Endodermal cell (in vitro differentiated cells): Measurements from ENCODE around the gene RAD9A. TPM values are rescaled to one million over a fixed set of nuclear protein-coding genes. Genes with fewer than 3 reads are reported as not detected.

ENCODE experiments used
- DNase-seq: peaks from one replicate; pipeline ENCODE4 v3.0.0-alpha.2; 2017
- H3K27ac ChIP-seq: 2 replicates; pipeline ENCODE4 v1.5.1; 2013; ENCODE audit warnings: mild to moderate bottlenecking, low read depth, low read length, moderate library complexity
- H3K27me3 ChIP-seq: 2 replicates; pipeline ENCODE4 v1.6.1; 2013; ENCODE audit warnings: mild to moderate bottlenecking, low read length, moderate library complexity; ENCODE audit not compliant: insufficient read depth, control insufficient read depth, poor library complexity, severe bottlenecking
- H3K36me3 ChIP-seq: 2 replicates; pipeline ENCODE4 v1.7.0; 2013; ENCODE audit warnings: mild to moderate bottlenecking, low read length, moderate library complexity; ENCODE audit not compliant: control insufficient read depth, insufficient read depth
- H3K4me1 ChIP-seq: one replicate; pipeline ENCODE4 v1.7.0; 2013; ENCODE audit warnings: low read length; ENCODE audit not compliant: control insufficient read depth, insufficient read depth
- H3K4me3 ChIP-seq: 2 replicates; pipeline ENCODE4 v1.5.1; 2013; ENCODE audit warnings: mild to moderate bottlenecking, low read length, moderate library complexity
- H3K9ac ChIP-seq: 2 replicates; pipeline ENCODE4 v1.6.1; 2013; ENCODE audit warnings: mild to moderate bottlenecking, low read length, moderate library complexity; ENCODE audit not compliant: poor library complexity, severe bottlenecking; ENCODE audit errors: extremely low read depth
- H3K9me3 ChIP-seq: 2 replicates; pipeline ENCODE4 v1.6.1; 2013; ENCODE audit warnings: mild to moderate bottlenecking, low read length, moderate library complexity; ENCODE audit not compliant: control insufficient read depth
- H3K27ac Mint-ChIP-seq: 2 replicates; pipeline ENCODE4 v1.8.0; 2020; ENCODE audit warnings: mixed read lengths
- H3K27me3 Mint-ChIP-seq: 2 replicates; pipeline ENCODE4 v1.8.0; 2021; ENCODE audit warnings: mild to moderate bottlenecking, mixed read lengths; ENCODE audit not compliant: insufficient read depth
- H3K36me3 Mint-ChIP-seq: 2 replicates; pipeline ENCODE4 v1.8.0; 2020; ENCODE audit warnings: low read depth, mixed read lengths
- H3K4me1 Mint-ChIP-seq: 2 replicates; pipeline ENCODE4 v1.8.0; 2020; ENCODE audit warnings: mixed read lengths
- H3K4me3 Mint-ChIP-seq: 2 replicates; pipeline ENCODE4 v1.8.0; 2020; ENCODE audit warnings: mild to moderate bottlenecking, moderate library complexity, mixed read lengths
- H3K9me3 Mint-ChIP-seq: 2 replicates; pipeline ENCODE4 v1.8.0; 2020; ENCODE audit warnings: mild to moderate bottlenecking, mixed read lengths
- CTCF ChIP-seq: fragments of 200-600 bp; sonication (generic); conservative IDR thresholded peaks from 2 replicates; pipeline ENCODE4 v1.5.0; 2021; ENCODE audit warnings: antibody characterized with exemption, mild to moderate bottlenecking
- WGBS, 2 experiments: methylation state at CpG; one replicate each; pipeline versions ENCODE4 v1.1.5 to v1.1.7; 2013; ENCODE audit warnings: missing lambda C conversion rate in 2 of 2, mixed read lengths in 1 of 2; ENCODE audit not compliant: insufficient coverage in 1 of 2, insufficient read length in 1 of 2; 5-methylcytosine and 5-hydroxymethylcytosine counted together
- total RNA-seq, 2 donors: library from RNA; stranded (reverse); fragmentation: NEBNext Ultra II Directional in 1 of 2; extraction: Animal tissue kit (Norgen Biotek cat#: 25700) in 1 of 2; gene quantifications; 2 replicates in 1 of 2; 3 replicates in 1 of 2; pipeline ENCODE4 v1.2.1, GENCODE V29; 2021

Gene RAD9A
- total RNA-seq, 2 donors from 2014 or later: 28.3 to 41.4 TPM

GRCh38 chr11:67364783-67365722, 26.7 kb upstream of the RAD9A start:
- Histone ChIP-seq H3K9ac (no peak overlapping the region), H3K36me3 (no peaks in the 10 kb centered on the region), H3K4me1 (no peaks in the 10 kb centered on the region), H3K4me3 (no peak overlapping the region), H3K27me3 (no peaks in the 10 kb centered on the region), H3K9me3 (no peaks in the 10 kb centered on the region), H3K27ac (no peak overlapping the region)
- H3K36me3 Mint-ChIP-seq: peaks cover 2% of the 10 kb centered on the region
- H3K27me3 Mint-ChIP-seq: peaks cover 48% of the 10 kb centered on the region
- no peak for DNase-seq
- whole genome bisulfite sequencing, 2 experiments: 90 to 92% methylated on average over 14 to 24 of the region's 24 CpGs
- H3K9me3 Mint-ChIP-seq: no peaks in the 10 kb centered on the region
- H3K27ac Mint-ChIP-seq: no peak overlapping the region
- no peak overlapping the region for H3K4me3 Mint-ChIP-seq
- peaks cover 11% of the 10 kb centered on the region for H3K4me1 Mint-ChIP-seq
- no peak for TF ChIP-seq CTCF

GRCh38 chr11:67365736-67366444, 25.9 kb upstream of the RAD9A start:
- Mint-ChIP-seq H3K9me3 (no peaks in the 10 kb centered on the region), H3K36me3 (peaks cover 2% of the 10 kb centered on the region), H3K27ac (no peak overlapping the region), H3K4me1 (peaks cover 18% of the 10 kb centered on the region), H3K4me3 (no peak overlapping the region), H3K27me3 (peaks cover 51% of the 10 kb centered on the region)
- Histone ChIP-seq H3K9me3 (no peaks in the 10 kb centered on the region), H3K36me3 (no peaks in the 10 kb centered on the region), H3K4me3 (no peak overlapping the region), H3K9ac (no peak overlapping the region), H3K27me3 (no peaks in the 10 kb centered on the region), H3K4me1 (peaks cover 3% of the 10 kb centered on the region), H3K27ac (no peak overlapping the region)
- WGBS, 2 experiments: 79 to 83% methylated on average over 14 of the region's 14 CpGs
- no peak for TF ChIP-seq CTCF
- peak; percentile 54 for DNase-seq

- H3K9ac ChIP-seq: no peak overlapping the region
- H3K9me3 ChIP-seq: no peaks in the 10 kb centered on the region
- TF ChIP-seq CTCF: no peak
- peaks cover 46% of the 10 kb centered on the region for H3K27me3 Mint-ChIP-seq
- H3K4me1 ChIP-seq: peaks cover 7% of the 10 kb centered on the region
- no peak overlapping the region for H3K27ac Mint-ChIP-seq
- H3K36me3 ChIP-seq: no peaks in the 10 kb centered on the region
- H3K4me1 Mint-ChIP-seq: peaks cover 23% of the 10 kb centered on the region
- no peak for DNase-seq
- no peaks in the 10 kb centered on the region for H3K9me3 Mint-ChIP-seq
- H3K27me3 ChIP-seq: no peaks in the 10 kb centered on the region
- H3K4me3 ChIP-seq: no peak overlapping the region
- 97 to 100% methylated on average over 1 to 8 of the region's 8 CpGs for WGBS, 2 experiments
- H3K36me3 Mint-ChIP-seq: peaks cover 2% of the 10 kb centered on the region
- H3K4me3 Mint-ChIP-seq: no peak overlapping the region
- no peak overlapping the region for H3K27ac ChIP-seq
Observed at GRCh38 chr11:67366546-67366945, 25.2 kb upstream of the RAD9A start.
